H9 (cell line): ENCODE data around the gene LIPT1. TPM values are rescaled to one million over a fixed set of nuclear protein-coding genes. Genes with fewer than 3 reads are reported as not detected.

Experiments used
- DNase-seq: peaks from one replicate; pipeline ENCODE4 v3.0.0-alpha.2; 2017
- H2AFZ ChIP-seq: one replicate; pipeline ENCODE4 v1.6.1; 2013; ENCODE audit warnings: mild to moderate bottlenecking, low read length, control low read depth, moderate library complexity
- H2AK5ac ChIP-seq: 2 replicates; pipeline ENCODE4 v1.6.1; 2013; ENCODE audit warnings: low read length, control low read depth, mixed read lengths; ENCODE audit not compliant: insufficient read length
- H2BK120ac ChIP-seq: one replicate; pipeline ENCODE4 v1.6.1; 2013; ENCODE audit warnings: low read depth, mild to moderate bottlenecking, low read length, control low read depth, inconsistent platforms; ENCODE audit not compliant: poor library complexity, severe bottlenecking
- H2BK12ac ChIP-seq: 2 replicates; pipeline ENCODE4 v1.6.1; 2013; ENCODE audit warnings: low read length, control low read depth, mixed read lengths, low read depth; ENCODE audit not compliant: insufficient read length
- H2BK15ac ChIP-seq: 2 replicates; pipeline ENCODE4 v1.6.1; 2013; ENCODE audit warnings: low read depth, low read length, control low read depth
- H2BK20ac ChIP-seq: one replicate; pipeline ENCODE4 v1.6.1; 2013; ENCODE audit warnings: low read depth, mild to moderate bottlenecking, low read length, control low read depth, inconsistent platforms; ENCODE audit not compliant: poor library complexity, severe bottlenecking
- H2BK5ac ChIP-seq: 2 replicates; pipeline ENCODE4 v1.6.1; 2013; ENCODE audit warnings: low read length, control low read depth, mixed read lengths; ENCODE audit not compliant: insufficient read length
- H3K14ac ChIP-seq: 2 replicates; pipeline ENCODE4 v1.6.1; 2013; ENCODE audit warnings: low read length, control low read depth; ENCODE audit not compliant: insufficient read depth
- H3K18ac ChIP-seq: 2 replicates; pipeline ENCODE4 v1.6.1; 2013; ENCODE audit warnings: low read depth, mild to moderate bottlenecking, mixed read lengths, low read length, control low read depth; ENCODE audit not compliant: insufficient read length
- H3K23ac ChIP-seq: 2 replicates; pipeline ENCODE4 v1.6.1; 2013; ENCODE audit warnings: low read length, control low read depth, mixed read lengths, low read depth; ENCODE audit not compliant: insufficient read length
- H3K23me2 ChIP-seq: 2 replicates; pipeline ENCODE4 v1.6.1; 2013; ENCODE audit warnings: low read depth, mild to moderate bottlenecking, mixed read lengths, low read length, control low read depth; ENCODE audit not compliant: insufficient read length, poor library complexity, severe bottlenecking
- H3K27ac ChIP-seq: 2 replicates; pipeline ENCODE4 v1.5.1; 2013; ENCODE audit warnings: low read length, control low read depth, mixed read lengths, low read depth; ENCODE audit not compliant: insufficient read length
- H3K27me3 ChIP-seq: 2 replicates; pipeline ENCODE4 v1.6.1; 2013; ENCODE audit warnings: low read length, control low read depth, inconsistent platforms; ENCODE audit not compliant: insufficient read depth
- H3K4ac ChIP-seq: 2 replicates; pipeline ENCODE4 v1.6.1; 2013; ENCODE audit warnings: low read depth, mild to moderate bottlenecking, control low read depth, inconsistent platforms, low read length, moderate library complexity
- H3K4me1 ChIP-seq: 2 replicates; pipeline ENCODE4 v1.6.1; 2013; ENCODE audit warnings: low read length, control low read depth, inconsistent platforms; ENCODE audit not compliant: insufficient read depth
- H3K4me2 ChIP-seq: 2 replicates; pipeline ENCODE4 v1.6.1; 2013; ENCODE audit warnings: low read length, control low read depth, mixed read lengths; ENCODE audit not compliant: insufficient read length, insufficient read depth
- H3K56ac ChIP-seq: 2 replicates; pipeline ENCODE4 v1.6.1; 2013; ENCODE audit warnings: low read depth, mild to moderate bottlenecking, mixed read lengths, low read length, control low read depth; ENCODE audit not compliant: insufficient read length
- H3K79me1 ChIP-seq: 2 replicates; pipeline ENCODE4 v1.6.1; 2013; ENCODE audit warnings: low read depth, mild to moderate bottlenecking, moderate library complexity, low read length, control low read depth, inconsistent platforms; ENCODE audit not compliant: insufficient read depth, poor library complexity, severe bottlenecking
- H3K79me2 ChIP-seq: 2 replicates; pipeline ENCODE4 v1.6.1; 2013; ENCODE audit warnings: low read length, control low read depth, inconsistent platforms; ENCODE audit not compliant: insufficient read depth
- H3K9ac ChIP-seq: 2 replicates; pipeline ENCODE4 v1.6.1; 2013; ENCODE audit warnings: low read length, control low read depth, mixed read lengths; ENCODE audit not compliant: insufficient read length; ENCODE audit errors: extremely low read depth
- H3K9me3 ChIP-seq: one replicate; pipeline ENCODE4 v1.6.1; 2013; ENCODE audit warnings: low read depth, low read length, inconsistent platforms; ENCODE audit not compliant: control insufficient read depth
- H3T11ph ChIP-seq: one replicate; pipeline ENCODE4 v1.6.1; 2013; ENCODE audit warnings: mild to moderate bottlenecking, low read length, control low read depth, inconsistent platforms
- H4K20me1 ChIP-seq: one replicate; pipeline ENCODE4 v1.6.1; 2013; ENCODE audit not compliant: control insufficient read depth, insufficient read length, insufficient read depth
- H4K5ac ChIP-seq: 2 replicates; pipeline ENCODE4 v1.6.1; 2013; ENCODE audit warnings: low read depth, mild to moderate bottlenecking, mixed read lengths, low read length, control low read depth; ENCODE audit not compliant: insufficient read length
- H4K8ac ChIP-seq: replicated peaks from 2 replicates; pipeline ENCODE4 v1.6.1; 2013; ENCODE audit warnings: low read length, control low read depth, mixed read lengths, low read depth; ENCODE audit not compliant: insufficient read length
- H4K91ac ChIP-seq: 2 replicates; pipeline ENCODE4 v1.6.1; 2013; ENCODE audit warnings: low read depth, mild to moderate bottlenecking, moderate library complexity, mixed read lengths, low read length, control low read depth; ENCODE audit not compliant: insufficient read length
- H3K27ac Mint-ChIP-seq, 3 experiments: 2 replicates in 2 of 3; 3 replicates in 1 of 3; pipeline ENCODE4 v1.8.0; 2020 to 2021; ENCODE audit warnings: mixed read lengths in 3 of 3, mild to moderate bottlenecking in 1 of 3, moderate library complexity in 1 of 3
- H3K27me3 Mint-ChIP-seq: 2 replicates; pipeline ENCODE4 v1.8.0; 2021; ENCODE audit warnings: low read depth, mild to moderate bottlenecking, moderate library complexity, mixed read lengths
- H3K36me3 Mint-ChIP-seq, 3 experiments: 2 replicates in 2 of 3; 3 replicates in 1 of 3; pipeline ENCODE4 v1.8.0; 2020 to 2021; ENCODE audit warnings: low read depth in 3 of 3, mixed read lengths in 3 of 3; ENCODE audit not compliant: insufficient read depth in 1 of 3
- H3K4me1 Mint-ChIP-seq, 2 experiments: 2 replicates each; pipeline ENCODE4 v1.8.0; 2020; ENCODE audit warnings: mixed read lengths in 2 of 2
- H3K4me3 Mint-ChIP-seq, 2 experiments: 2 replicates in 1 of 2; 3 replicates in 1 of 2; pipeline ENCODE4 v1.8.0; 2020 to 2021; ENCODE audit warnings: mild to moderate bottlenecking in 2 of 2, mixed read lengths in 2 of 2, moderate library complexity in 1 of 2
- H3K9me3 Mint-ChIP-seq, 2 experiments: 2 replicates in 1 of 2; 3 replicates in 1 of 2; pipeline ENCODE4 v1.8.0; 2020; ENCODE audit warnings: mild to moderate bottlenecking in 2 of 2, mixed read lengths in 2 of 2, moderate library complexity in 1 of 2
- WGBS: extraction: QIAGEN DNeasy Blood & Tissue Kit; methylation state at CpG from one replicate; pipeline ENCODE4 v1.1.7; 2013; ENCODE audit warnings: missing lambda C conversion rate, low lambda C conversion rate, mixed read lengths; ENCODE audit not compliant: insufficient read length; ENCODE audit errors: extremely low coverage; 5-methylcytosine and 5-hydroxymethylcytosine counted together
- total RNA-seq: library from RNA; stranded (reverse); gene quantifications from 2 replicates; pipeline ENCODE4 v1.2.1, GENCODE V29; 2021
- TF ChIP-seq, protein P1 (sequence below): fragments of 200-600 bp; sonication (generic); conservative IDR thresholded peaks from 3 replicates; pipeline ENCODE4 v1.8.0; 2021; ENCODE audit warnings: antibody characterized with exemption, mild to moderate bottlenecking

The LIPT1 gene
- total RNA-seq, 1 experiment from 2014 or later, result 6.4 TPM

DNA sequence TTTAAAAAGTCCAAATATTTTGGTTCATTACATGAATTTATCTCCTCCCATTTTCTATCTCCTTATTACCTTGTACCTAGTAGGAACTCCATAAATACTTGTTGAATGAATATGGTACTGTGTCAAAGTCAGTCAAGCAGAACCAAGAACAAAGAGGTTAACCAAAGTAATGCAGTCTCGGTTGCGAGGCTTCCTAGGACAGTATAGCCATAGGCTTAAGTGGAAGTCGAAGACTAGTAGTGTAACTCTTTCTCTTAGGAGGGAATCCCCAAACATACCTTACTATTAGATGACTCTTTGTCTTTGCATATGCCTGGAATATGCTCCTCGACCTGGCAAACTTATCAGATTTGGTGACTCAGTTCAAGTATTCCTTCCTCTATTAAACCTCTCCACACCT lies 4.8 kb downstream of the LIPT1 start:
- Mint-ChIP-seq H3K27ac (no peak overlapping the region), H3K4me1 (peaks cover 8 to 13% of the 10 kb centered on the region in 2 experiments), H3K9me3 (no peaks in the 10 kb centered on the region), H3K27me3 (no peaks in the 10 kb centered on the region), H3K36me3 (peaks cover 10 to 24% (median 18%) of the 10 kb centered on the region in 3 experiments; a peak in 6 of 7 replicates), H3K4me3 (no peak overlapping the region)
- H3K9ac ChIP-seq, result no peak overlapping the region
- no peak overlapping the region for H2BK20ac ChIP-seq
- H3K27ac ChIP-seq, result no peak overlapping the region
- H3K79me1 ChIP-seq, result no peaks in the 10 kb centered on the region
- H2BK12ac ChIP-seq, result no peak overlapping the region
- no peak overlapping the region for H3K23ac ChIP-seq
- H2BK5ac ChIP-seq, result no peak overlapping the region
- H3K79me2 ChIP-seq, result no peaks in the 10 kb centered on the region; the same call in 1 of the 2 replicates
- no CpG with 5 or more reads among the region's 4 CpGs for WGBS
- no peak overlapping the region for H2BK120ac ChIP-seq
- H3K4me1 ChIP-seq, result 0 out of 2 replicates have a peak, but pooled peaks cover 2% of the 10 kb centered on the region
- H3K27me3 ChIP-seq, result no peaks in the 10 kb centered on the region
- TF ChIP-seq, protein P1, sequence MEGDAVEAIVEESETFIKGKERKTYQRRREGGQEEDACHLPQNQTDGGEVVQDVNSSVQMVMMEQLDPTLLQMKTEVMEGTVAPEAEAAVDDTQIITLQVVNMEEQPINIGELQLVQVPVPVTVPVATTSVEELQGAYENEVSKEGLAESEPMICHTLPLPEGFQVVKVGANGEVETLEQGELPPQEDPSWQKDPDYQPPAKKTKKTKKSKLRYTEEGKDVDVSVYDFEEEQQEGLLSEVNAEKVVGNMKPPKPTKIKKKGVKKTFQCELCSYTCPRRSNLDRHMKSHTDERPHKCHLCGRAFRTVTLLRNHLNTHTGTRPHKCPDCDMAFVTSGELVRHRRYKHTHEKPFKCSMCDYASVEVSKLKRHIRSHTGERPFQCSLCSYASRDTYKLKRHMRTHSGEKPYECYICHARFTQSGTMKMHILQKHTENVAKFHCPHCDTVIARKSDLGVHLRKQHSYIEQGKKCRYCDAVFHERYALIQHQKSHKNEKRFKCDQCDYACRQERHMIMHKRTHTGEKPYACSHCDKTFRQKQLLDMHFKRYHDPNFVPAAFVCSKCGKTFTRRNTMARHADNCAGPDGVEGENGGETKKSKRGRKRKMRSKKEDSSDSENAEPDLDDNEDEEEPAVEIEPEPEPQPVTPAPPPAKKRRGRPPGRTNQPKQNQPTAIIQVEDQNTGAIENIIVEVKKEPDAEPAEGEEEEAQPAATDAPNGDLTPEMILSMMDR, result no peak
- H2AK5ac ChIP-seq, result no peak overlapping the region
- no peak overlapping the region for H3K14ac ChIP-seq
- H3K18ac ChIP-seq, result no peak overlapping the region
- no peak overlapping the region for H4K8ac ChIP-seq
- H4K5ac ChIP-seq, result no peak overlapping the region
- H2BK15ac ChIP-seq, result no peak overlapping the region
- H4K91ac ChIP-seq, result no peak overlapping the region
- H4K20me1 ChIP-seq, result peaks cover 1% of the 10 kb centered on the region
- peaks cover 10% of the 10 kb centered on the region for H3K23me2 ChIP-seq
- no peaks in the 10 kb centered on the region for H3K9me3 ChIP-seq
- H3K56ac ChIP-seq, result no peak overlapping the region
- no peak for DNase-seq
- H3K4ac ChIP-seq, result no peak overlapping the region
- no peak overlapping the region for H2AFZ ChIP-seq
- H3T11ph ChIP-seq, result no peak overlapping the region
- no peak overlapping the region for H3K4me2 ChIP-seq
